ENCODE results near the gene CCDC102A. TPM values are rescaled to one million over a fixed set of nuclear protein-coding genes. Genes with fewer than 3 reads are reported as not detected.

The CCDC102A gene
- total RNA-seq (1 to 10 TPM; 7.0 to 9.7 TPM), polyA plus RNA-seq (10 to 100 TPM in 1 of 3 donors, 1 to 10 TPM in 2; 7.8 to 17.0 (median 9.2) TPM), total RNA-seq (3.0 to 20.4 (median 8.4) reads per million in 6 experiments)

DNA sequence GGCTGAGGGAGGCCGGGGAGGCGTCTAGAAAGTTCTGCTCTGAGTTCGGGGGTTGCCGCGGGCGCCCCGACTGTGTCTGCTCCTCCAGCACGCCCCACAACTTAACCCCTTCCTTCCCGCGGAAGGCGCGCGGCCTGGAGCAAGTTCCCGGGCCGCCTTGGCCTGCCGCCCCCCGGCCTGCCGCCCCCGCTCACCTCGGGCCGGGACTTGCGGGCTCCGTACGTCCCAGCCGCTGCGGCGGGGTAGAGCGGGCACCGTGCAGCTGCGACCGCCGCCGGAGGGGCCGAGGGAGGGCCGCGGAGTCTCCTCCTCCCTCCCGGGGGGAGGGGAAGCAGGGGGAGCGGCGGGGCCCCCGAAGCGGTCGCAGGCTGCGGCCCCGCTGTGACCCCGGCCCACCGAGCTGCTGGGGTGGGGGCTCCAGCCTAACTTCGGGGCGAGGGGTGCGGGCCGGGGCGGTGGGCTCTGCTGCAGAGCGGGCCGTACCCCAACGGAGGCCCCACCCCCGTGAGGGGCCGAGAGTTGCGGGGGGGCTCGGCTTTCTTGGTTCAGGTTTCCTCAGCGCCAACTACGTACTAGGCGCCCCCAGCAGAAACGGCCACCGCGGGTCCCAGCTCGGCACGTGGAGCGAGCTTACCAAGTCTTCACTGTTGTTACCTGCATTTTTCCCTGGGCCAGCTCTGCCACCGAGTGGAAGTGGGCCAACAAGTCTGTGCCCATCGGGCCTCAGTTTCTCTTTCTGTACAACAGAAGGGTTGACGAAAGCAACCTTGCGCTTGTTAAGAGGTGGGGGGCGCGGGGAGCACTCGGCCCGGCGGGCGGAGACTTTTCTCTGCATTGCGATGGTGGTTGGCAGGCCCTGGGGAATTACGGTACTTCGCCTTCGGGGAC, at the start of gene CCDC102A:
TSS of gene CCDC102A (minus strand) at position 266 of the 888 bp plus-strand sequence. CDS start 7,394 bp downstream, outside the sequence.
- POLR2A ChIA-PET: interaction anchor here (0.5 to 3.3 kb wide), 18 partner anchors 9 to 1017 kb away, joined by 3 to 42 read pairs (median 4); partner anchors contain the start of genes CFAP20, CIAPIN1, COQ9 and DOK4
- Mint-ChIP-seq H3K36me3 (no peaks in the 10 kb centered on the region), H3K9me3 (no peaks in the 10 kb centered on the region), H3K27ac (peak within 1 kb of the TSS; percentile 91 to 99 (median 95)), H3K4me1 (peaks cover 44 to 85% (median 73%) of the 10 kb centered on the region in 4 donors), H3K4me3 (peak within 1 kb of the TSS; percentile 83 to 93 (median 88)), H3K27me3 (no peaks in the 10 kb centered on the region)
- peak; percentile 53 to 65 for ATAC-seq
- peak in 9 of 10 donors; percentile 34 to 85 (median 49) for DNase-seq

DNA sequence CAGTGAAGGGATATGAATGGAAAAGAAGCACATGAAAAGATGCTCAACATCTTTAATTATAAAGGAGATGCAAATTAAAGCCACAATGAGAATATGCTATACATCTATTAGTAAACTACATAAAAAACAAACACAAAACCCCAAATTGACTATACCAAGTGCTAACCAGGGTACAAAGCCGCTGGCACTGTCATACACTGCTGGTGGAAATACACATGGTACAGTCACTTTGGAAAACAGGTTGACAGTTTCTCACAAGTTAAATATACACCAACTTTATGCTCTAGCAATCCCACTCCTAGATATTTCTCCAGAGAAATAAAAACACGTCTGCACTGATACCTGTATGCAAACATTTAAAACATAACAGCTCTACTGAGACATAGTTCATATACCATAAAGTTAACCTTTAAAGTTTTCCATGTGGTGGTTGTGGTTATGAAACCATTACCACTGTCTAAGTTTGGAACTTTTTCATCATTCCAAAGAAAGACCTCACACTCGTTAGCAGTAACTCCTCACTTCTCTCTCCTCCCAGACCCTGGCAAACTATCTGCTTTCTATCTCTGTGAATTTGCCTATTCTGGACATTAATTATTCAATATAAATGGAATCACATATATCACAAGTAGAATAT, 48.8 kb upstream of the CCDC102A start:
- Mint-ChIP-seq H3K27me3 (no peaks in the 10 kb centered on the region), H3K4me1 (peaks cover 5 to 46% (median 13%) of the 10 kb centered on the region in 4 donors), H3K4me3 (no peak overlapping the region), H3K27ac (peak overlapping the region in 1 of 10 donors; percentile 43), H3K9me3 (no peaks in the 10 kb centered on the region), H3K36me3 (no peaks in the 10 kb centered on the region)
- ATAC-seq (no peak), DNase-seq (no peak)
- POLR2A ChIA-PET: interaction anchor here (0.6 to 0.7 kb wide), 3 partner anchors 62 to 1041 kb away, joined by 3 to 4 read pairs (median 4); no protein-coding TSS in a partner anchor

DNA sequence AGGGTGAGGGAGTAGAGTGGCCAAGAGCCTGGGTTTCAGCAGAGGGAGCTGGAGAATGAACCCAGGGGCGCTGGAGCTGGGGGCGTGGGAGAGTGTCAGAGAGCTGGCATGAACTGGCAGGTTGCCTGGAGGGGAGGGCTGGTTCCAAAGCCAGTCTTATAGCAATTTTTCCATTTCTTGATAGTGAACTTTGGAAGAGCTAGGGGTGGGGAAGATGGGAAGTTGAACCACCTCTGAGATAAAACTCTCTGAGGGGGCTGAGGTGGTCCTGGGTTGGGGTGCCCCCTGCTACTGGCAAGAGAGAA, 42.9 kb upstream of the CCDC102A start:
- Mint-ChIP-seq H3K27me3 (no peaks in the 10 kb centered on the region), H3K4me1 (peaks cover 33 to 61% (median 40%) of the 10 kb centered on the region in 4 donors), H3K27ac (peak overlapping the region in 8 of 10 donors; percentile 80 to 91 (median 86)), H3K36me3 (no peaks in the 10 kb centered on the region), H3K9me3 (no peaks in the 10 kb centered on the region), H3K4me3 (peak overlapping the region in 2 of 10 donors; percentile 44 to 56)
- no peak for DNase-seq
- no peak for ATAC-seq
- POLR2A ChIA-PET: interaction anchor here (1.5 kb wide), 1 partner anchor 22 kb away, joined by 5 read pairs; no protein-coding TSS in a partner anchor

DNA sequence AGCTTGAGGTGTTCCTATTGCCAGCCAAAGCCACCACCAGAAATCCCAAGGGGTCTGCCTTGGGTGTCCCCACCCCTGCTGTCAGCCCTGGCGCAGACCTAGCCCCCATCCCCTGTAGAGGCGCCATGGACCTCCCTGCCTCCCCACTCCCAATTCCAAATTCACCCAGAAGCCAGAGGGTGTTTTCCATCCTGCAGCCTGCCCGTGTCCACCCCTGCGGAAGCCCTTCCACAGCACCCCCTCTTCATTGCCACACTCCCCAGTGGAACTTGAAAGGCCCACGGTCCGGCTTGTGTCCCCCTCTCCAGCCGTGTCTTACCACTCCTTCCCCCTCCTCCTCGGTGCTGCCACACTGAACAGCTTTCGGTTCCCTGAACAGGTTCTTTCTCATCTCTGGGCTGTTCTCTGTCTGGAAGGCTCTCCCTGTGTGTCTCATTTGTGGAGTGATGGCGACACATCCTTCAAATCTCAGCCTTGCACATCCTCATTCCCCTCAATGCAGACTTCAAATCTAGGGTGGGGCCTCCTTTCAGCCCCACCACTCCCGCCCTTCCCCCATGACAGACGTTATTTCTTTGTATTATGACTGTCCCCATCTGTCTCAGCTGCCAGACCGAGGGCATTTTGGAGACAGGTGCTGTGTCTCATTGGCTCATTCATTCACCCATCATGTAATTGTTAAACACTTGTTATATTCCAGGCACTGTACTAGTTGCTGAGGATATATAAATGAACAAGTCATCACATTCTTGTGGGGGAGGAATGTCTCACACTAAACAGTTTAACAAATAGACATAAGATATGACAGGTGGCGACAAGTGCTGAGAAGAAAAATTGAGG, 42.4 kb upstream of the CCDC102A start:
- Mint-ChIP-seq H3K36me3 (no peaks in the 10 kb centered on the region), H3K27ac (peak overlapping the region; percentile 80 to 92 (median 86)), H3K4me3 (peak overlapping the region in 9 of 10 donors; percentile 7 to 80 (median 50)), H3K27me3 (no peaks in the 10 kb centered on the region), H3K9me3 (no peaks in the 10 kb centered on the region), H3K4me1 (peaks cover 33 to 57% (median 40%) of the 10 kb centered on the region in 4 donors)
- DNase-seq: no peak
- POLR2A ChIA-PET: interaction anchor here (1.5 to 3.6 kb wide), 3 partner anchors 15 to 70 kb away, joined by 5 to 20 read pairs (median 8); no protein-coding TSS in a partner anchor
- no peak for ATAC-seq

DNA sequence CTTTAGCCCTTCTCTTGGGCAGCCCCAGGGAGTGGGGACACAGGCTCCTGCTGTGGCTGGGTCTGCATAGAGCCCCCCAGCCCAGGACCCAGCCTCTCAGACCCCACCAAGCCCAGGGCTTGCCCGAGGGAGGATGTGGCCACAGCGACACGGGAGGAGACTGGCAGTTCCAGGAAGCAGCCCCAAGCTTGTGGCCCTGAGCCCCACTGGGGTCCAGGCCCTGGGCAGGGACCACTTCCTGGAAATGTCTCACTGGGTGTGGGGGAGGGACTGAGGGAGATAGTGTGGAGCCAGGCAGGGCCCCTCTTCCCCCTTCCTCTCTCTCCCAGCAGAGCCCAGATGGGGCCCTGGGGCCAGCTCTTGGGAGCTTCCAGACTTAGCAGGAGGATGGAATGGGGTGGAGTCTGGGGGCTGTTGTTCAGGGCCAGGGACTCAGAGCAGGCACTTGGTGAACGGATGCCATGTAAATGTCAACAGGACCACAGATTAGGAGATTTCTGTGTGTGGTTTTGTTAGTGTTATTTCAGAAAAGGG, 41.4 kb upstream of the CCDC102A start:
- Mint-ChIP-seq H3K36me3 (peaks cover 0 to 2% (median 0%) of the 10 kb centered on the region in 3 donors), H3K27me3 (no peaks in the 10 kb centered on the region), H3K27ac (peak overlapping the region; percentile 80 to 92 (median 86)), H3K4me1 (peaks cover 33 to 54% (median 39%) of the 10 kb centered on the region in 4 donors), H3K4me3 (peak overlapping the region in 9 of 10 donors; percentile 5 to 80 (median 56)), H3K9me3 (no peaks in the 10 kb centered on the region)
- DNase-seq (peak in 4 of 10 donors; percentile 7 to 49 (median 24)), ATAC-seq (peak; percentile 40 to 51)
- POLR2A ChIA-PET: interaction anchor here (1.5 to 3.6 kb wide), 3 partner anchors 15 to 71 kb away, joined by 5 to 20 read pairs (median 8); no protein-coding TSS in a partner anchor

DNA sequence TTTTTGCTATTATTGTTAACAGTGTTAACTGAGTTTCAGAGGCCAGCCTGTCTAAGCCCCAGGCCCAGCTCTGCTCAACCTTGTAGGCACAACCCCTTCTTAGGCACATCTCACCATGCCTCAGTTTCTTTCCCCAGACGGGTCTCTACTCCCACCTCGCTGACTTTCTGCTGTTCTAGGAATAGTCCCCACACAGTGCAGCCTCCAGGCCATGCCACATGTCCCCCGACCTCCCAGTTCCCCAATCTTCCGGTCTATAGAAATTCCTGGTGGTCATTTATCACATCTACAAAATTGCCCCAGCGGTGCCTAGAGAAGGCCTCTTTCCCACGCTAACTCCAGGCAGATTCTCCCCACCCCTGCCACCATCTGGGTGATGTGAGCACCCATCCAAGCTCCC, 40.8 kb upstream of the CCDC102A start:
- H3K27me3 Mint-ChIP-seq: no peaks in the 10 kb centered on the region
- H3K36me3 Mint-ChIP-seq: peaks cover 0 to 2% (median 0%) of the 10 kb centered on the region in 3 donors
- ATAC-seq (no peak), DNase-seq (no peak)
- POLR2A ChIA-PET: interaction anchor here (0.6 to 3.6 kb wide), 4 partner anchors 16 to 140 kb away, joined by 4 to 20 read pairs (median 7); partner anchors contain the start of gene ADGRG5
- H3K27ac Mint-ChIP-seq: peak overlapping the region; percentile 60 to 94 (median 84)
- no peaks in the 10 kb centered on the region for H3K9me3 Mint-ChIP-seq
- peaks cover 33 to 53% (median 39%) of the 10 kb centered on the region in 4 donors for H3K4me1 Mint-ChIP-seq
- H3K4me3 Mint-ChIP-seq: peak overlapping the region in 7 of 10 donors; percentile 18 to 80 (median 34)

DNA sequence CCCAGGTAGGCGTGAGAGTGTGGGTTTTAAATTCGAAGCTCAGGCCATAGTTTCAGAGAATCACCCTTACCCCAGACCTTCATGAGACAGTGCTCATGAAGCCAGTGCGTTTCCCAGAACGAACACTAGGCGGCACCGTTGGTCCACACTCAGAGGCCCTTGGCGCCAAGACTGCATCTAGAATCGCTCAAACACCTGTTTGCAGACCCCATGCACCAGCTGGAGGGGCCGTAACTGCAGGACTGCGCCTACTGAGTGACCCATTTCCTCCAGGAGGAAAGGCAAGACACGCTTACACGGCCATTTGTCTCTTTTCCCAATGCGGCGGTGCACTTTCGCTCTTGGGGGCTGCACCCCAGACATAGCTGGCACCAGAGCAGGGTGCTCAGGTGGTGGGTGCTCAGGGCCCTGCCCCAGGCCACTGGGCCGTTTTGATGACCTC, 40.1 kb upstream of the CCDC102A start:
- Mint-ChIP-seq H3K9me3 (no peaks in the 10 kb centered on the region), H3K27me3 (no peaks in the 10 kb centered on the region), H3K27ac (peak overlapping the region in 8 of 10 donors; percentile 61 to 91 (median 83)), H3K4me3 (peak overlapping the region in 1 of 10 donors; percentile 48), H3K36me3 (peaks cover 0 to 2% (median 0%) of the 10 kb centered on the region in 3 donors), H3K4me1 (peaks cover 31 to 49% (median 39%) of the 10 kb centered on the region in 4 donors)
- ATAC-seq: peak; percentile 86 to 94
- DNase-seq: peak; percentile 59 to 90 (median 78)
- POLR2A ChIA-PET: interaction anchor here (0.6 to 3.6 kb wide), 6 partner anchors 15 to 141 kb away, joined by 3 to 20 read pairs (median 5); partner anchors contain the start of gene ADGRG5

DNA sequence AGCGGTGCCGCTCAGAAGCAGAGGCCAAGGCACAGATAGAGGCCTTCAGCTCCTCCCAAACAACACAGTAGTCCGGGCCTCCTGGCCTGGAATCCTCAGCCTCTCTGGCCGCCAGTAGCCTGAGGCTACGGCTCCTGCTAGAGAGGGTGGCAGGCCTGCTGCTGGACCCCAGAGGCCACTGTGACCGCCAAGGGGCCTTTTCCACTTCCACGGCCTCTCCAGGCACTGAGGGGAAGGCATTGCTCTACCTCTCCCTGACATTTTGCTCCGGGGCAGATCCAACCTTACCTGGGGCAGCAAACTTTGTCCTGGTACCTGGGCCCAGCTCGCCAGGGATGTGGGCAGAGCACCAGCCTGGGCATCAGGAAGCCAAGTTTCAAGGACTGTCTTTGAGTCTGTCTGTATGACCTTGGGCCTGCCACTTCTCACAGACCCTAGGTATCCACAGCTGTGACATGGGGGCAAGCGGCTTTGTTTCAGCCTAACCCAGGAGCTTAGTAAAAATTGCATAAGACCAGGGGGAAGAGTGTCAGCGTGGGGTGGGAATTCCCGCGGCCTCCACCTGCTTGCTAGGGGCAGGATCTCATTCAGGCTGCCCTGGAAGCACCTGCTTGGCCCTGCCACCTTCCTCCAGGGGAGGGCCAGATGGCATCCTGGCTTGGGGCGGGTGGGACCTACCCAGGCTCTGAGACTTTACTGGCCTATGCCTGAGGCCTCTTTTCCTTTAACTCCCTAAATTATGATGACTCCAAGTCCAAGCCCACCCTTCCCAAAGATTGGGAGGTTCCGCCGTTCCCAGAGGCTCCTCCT, 39.3 kb upstream of the CCDC102A start:
- Mint-ChIP-seq H3K27ac (peak overlapping the region in 2 of 10 donors; percentile 82 to 84), H3K36me3 (peaks cover 0 to 2% (median 0%) of the 10 kb centered on the region in 3 donors), H3K4me3 (no peak overlapping the region), H3K9me3 (no peaks in the 10 kb centered on the region), H3K4me1 (peaks cover 31 to 44% (median 39%) of the 10 kb centered on the region in 4 donors), H3K27me3 (no peaks in the 10 kb centered on the region)
- ATAC-seq (no peak), DNase-seq (no peak)
- POLR2A ChIA-PET: interaction anchor here (1.0 to 3.6 kb wide), 3 partner anchors 16 to 73 kb away, joined by 3 to 20 read pairs (median 6); partner anchors contain the start of gene ADGRG5

DNA sequence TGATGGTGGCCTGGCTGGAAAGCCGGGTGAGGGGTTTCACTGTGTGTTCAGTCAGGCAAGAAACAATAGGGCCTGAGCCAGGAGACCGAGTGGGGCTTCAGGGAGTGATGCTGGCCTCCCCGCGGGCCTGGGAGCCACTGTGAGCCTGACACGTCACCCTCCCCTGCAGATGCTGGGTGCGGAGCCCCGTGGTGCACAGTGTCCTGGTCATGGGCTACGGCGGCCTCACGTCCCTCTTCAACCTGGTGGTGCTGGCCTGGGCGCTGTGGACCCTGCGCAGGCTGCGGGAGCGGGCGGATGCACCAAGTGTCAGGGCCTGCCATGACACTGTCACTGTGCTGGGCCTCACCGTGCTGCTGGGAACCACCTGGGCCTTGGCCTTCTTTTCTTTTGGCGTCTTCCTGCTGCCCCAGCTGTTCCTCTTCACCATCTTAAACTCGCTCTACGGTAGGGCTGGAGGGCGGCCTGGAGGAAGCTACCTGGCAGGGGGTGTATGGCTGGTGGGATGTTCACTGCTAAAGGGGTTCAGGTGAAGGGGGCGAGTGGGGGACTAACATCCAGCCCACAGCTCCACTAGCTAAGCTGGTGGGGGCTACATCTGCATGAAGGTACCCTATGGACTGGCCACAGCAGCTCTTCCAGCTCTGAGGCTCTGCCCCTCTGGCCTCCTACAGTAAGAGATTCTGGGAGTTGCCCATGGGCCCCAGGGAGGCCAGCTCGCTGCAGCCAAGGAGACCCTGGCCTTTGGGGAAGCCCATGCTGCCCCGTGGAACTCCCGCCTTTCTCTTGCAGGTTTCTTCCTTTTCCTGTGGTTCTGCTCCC, 38.5 kb upstream of the CCDC102A start:
- no peak for ATAC-seq

DNA sequence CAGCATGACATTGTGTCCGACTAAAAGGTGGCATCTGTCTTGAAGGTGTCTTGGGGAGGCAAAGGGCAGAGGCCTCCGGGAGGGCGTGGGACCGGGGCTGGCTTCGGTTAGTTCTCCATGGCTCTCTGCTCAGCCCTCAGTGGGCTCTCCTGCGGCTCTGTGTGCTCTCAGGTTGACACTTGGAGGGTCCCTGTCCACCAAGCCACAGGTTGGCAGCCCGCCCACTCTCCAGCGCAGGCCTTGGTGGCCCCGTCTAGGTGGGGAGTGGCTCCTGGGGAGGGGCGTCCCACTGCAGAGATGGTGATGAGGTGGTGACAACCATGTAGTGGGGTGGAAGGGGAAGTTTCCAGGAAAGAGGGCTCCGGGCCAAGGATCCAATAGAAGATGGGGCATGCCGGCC, 37.7 kb upstream of the CCDC102A start:
- H3K4me3 Mint-ChIP-seq: no peak overlapping the region
- POLR2A ChIA-PET: no interaction called here
- H3K9me3 Mint-ChIP-seq: peaks cover 0 to 13% (median 0%) of the 10 kb centered on the region in 9 donors
- H3K27ac Mint-ChIP-seq: peak overlapping the region in 1 of 10 donors; percentile 63
- peaks cover 3 to 15% (median 6%) of the 10 kb centered on the region in 3 donors for H3K36me3 Mint-ChIP-seq
- no peaks in the 10 kb centered on the region for H3K27me3 Mint-ChIP-seq
- no peak for ATAC-seq
- DNase-seq: no peak
- peaks cover 31 to 33% (median 31%) of the 10 kb centered on the region in 4 donors for H3K4me1 Mint-ChIP-seq

More for the DNA sequence above, 38.5 kb upstream of the CCDC102A start:
- no peak for DNase-seq
- H3K27ac Mint-ChIP-seq: peak overlapping the region in 2 of 10 donors; percentile 47 to 63
- POLR2A ChIA-PET: no interaction called here
- H3K9me3 Mint-ChIP-seq: peaks cover 0 to 5% (median 0%) of the 10 kb centered on the region in 9 donors
- H3K27me3 Mint-ChIP-seq: no peaks in the 10 kb centered on the region
- H3K4me1 Mint-ChIP-seq: peaks cover 29 to 38% (median 38%) of the 10 kb centered on the region in 4 donors
- no peak overlapping the region for H3K4me3 Mint-ChIP-seq
- H3K36me3 Mint-ChIP-seq: peaks cover 0 to 7% (median 0%) of the 10 kb centered on the region in 3 donors

Data from naive thymus-derived CD8-positive, alpha-beta T cell (primary cell).